ENCODE data around the gene NAV2. TPM values are rescaled to one million over a fixed set of nuclear protein-coding genes. Genes with fewer than 3 reads are reported as not detected.
A peak's percentile ranks its signal among the peaks of the same experiment; 100 is the strongest.

The NAV2 gene
- total RNA-seq, 4 donors from 2014 or later = 9.1 to 34.7 (median 22.2) TPM

- Histone ChIP-seq H3K4me1 (peaks cover 46% of the 10 kb centered on the region), H3K27ac (peak overlapping the region; percentile 67), H3K36me3 (no peaks in the 10 kb centered on the region), H3K9me3 (no peaks in the 10 kb centered on the region), H3K4me3 (no peak overlapping the region), H3K27me3 (no peaks in the 10 kb centered on the region)
- no peak for DNase-seq (ENCODE audit: low spot score in 2 of 2)
- TF ChIP-seq, protein P1, sequence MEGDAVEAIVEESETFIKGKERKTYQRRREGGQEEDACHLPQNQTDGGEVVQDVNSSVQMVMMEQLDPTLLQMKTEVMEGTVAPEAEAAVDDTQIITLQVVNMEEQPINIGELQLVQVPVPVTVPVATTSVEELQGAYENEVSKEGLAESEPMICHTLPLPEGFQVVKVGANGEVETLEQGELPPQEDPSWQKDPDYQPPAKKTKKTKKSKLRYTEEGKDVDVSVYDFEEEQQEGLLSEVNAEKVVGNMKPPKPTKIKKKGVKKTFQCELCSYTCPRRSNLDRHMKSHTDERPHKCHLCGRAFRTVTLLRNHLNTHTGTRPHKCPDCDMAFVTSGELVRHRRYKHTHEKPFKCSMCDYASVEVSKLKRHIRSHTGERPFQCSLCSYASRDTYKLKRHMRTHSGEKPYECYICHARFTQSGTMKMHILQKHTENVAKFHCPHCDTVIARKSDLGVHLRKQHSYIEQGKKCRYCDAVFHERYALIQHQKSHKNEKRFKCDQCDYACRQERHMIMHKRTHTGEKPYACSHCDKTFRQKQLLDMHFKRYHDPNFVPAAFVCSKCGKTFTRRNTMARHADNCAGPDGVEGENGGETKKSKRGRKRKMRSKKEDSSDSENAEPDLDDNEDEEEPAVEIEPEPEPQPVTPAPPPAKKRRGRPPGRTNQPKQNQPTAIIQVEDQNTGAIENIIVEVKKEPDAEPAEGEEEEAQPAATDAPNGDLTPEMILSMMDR (IDR thresholded peaks at IDR 0.05) = no peak
- no peak for TF ChIP-seq POLR2A (IDR thresholded peaks at IDR 0.05)
- 100% methylated on average over 1 of the region's 1 CpG for WGBS
Observed at GRCh38 chr11:19669511-19669910, 43.1 kb upstream of the NAV2 start.

DNA sequence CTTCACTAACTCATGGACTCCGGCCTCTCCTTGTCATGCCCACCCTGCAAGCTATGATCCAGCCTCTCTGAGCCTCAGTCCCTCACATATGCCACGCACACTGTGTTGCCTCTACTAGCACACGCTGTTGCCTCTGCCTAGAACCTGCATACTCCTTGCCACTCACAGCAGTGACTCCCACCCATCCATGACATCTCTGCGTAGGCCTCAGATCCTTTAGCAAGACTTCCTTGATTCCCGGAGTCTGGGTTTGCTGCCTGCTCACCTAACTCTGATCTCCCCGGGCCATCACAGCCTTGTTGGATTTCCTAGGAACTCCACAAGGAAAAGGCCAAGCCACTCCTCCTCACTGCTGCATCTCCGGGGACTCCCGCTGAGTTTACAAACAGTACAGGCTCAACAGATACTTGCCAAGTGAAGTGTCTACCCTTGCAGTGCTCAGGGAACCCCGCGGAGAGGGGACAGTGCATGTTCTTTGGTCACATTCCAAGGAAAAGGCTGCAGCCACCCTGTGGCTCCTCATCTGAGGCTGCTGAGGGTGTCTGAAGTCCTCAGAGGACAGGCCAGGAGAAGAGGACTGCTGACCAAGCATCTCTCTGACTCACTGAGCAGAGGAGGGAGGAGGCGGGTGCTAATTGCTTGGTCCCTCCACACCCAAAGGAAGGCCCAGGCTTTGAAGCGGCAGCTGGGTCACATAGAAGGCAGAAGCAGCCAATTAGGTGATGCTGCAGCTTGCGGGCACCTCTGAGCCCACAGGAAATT lies 42.4 kb upstream of the NAV2 start:
- no peak for DNase-seq (ENCODE audit: low spot score in 2 of 2)
- no peaks in the 10 kb centered on the region for H3K9me3 ChIP-seq
- H3K36me3 ChIP-seq = no peaks in the 10 kb centered on the region
- H3K27ac ChIP-seq = peak overlapping the region; percentile 67
- no peak for TF ChIP-seq EP300 (IDR thresholded peaks at IDR 0.05)
- TF ChIP-seq POLR2AphosphoS5 (IDR thresholded peaks at IDR 0.05) = no peak
- no peak for TF ChIP-seq POLR2A (IDR thresholded peaks at IDR 0.05)
- TF ChIP-seq, protein P1 (IDR thresholded peaks at IDR 0.05) = no peak
- H3K4me3 ChIP-seq = no peak overlapping the region
- no peaks in the 10 kb centered on the region for H3K27me3 ChIP-seq
- peaks cover 47% of the 10 kb centered on the region for H3K4me1 ChIP-seq
- 73% methylated on average over 10 of the region's 13 CpGs for WGBS

- H3K27me3 ChIP-seq = no peaks in the 10 kb centered on the region
- H3K4me1 ChIP-seq = peaks cover 62% of the 10 kb centered on the region
- DNase-seq (ENCODE audit: low spot score in 2 of 2) = no peak
- H3K4me3 ChIP-seq = no peak overlapping the region
- no peak overlapping the region for H3K27ac ChIP-seq
- WGBS = 84% methylated on average over 2 of the region's 2 CpGs
- H3K36me3 ChIP-seq = no peaks in the 10 kb centered on the region
- TF ChIP-seq POLR2A (IDR thresholded peaks at IDR 0.05) (no peak), EP300 (IDR thresholded peaks at IDR 0.05) (no peak), POLR2AphosphoS5 (IDR thresholded peaks at IDR 0.05) (no peak)
- TF ChIP-seq, protein P1 (IDR thresholded peaks at IDR 0.05) = no peak
- H3K9me3 ChIP-seq = no peaks in the 10 kb centered on the region
Observed at GRCh38 chr11:19672586-19673206, 39.9 kb upstream of the NAV2 start.

- WGBS = 55% methylated on average over 14 of the region's 14 CpGs
- Histone ChIP-seq H3K4me3 (no peak overlapping the region), H3K4me1 (peaks cover 65% of the 10 kb centered on the region), H3K36me3 (no peaks in the 10 kb centered on the region), H3K27me3 (no peaks in the 10 kb centered on the region), H3K27ac (peak overlapping the region; percentile 66), H3K9me3 (no peaks in the 10 kb centered on the region)
- TF ChIP-seq POLR2AphosphoS5 (IDR thresholded peaks at IDR 0.05) (no peak), EP300 (IDR thresholded peaks at IDR 0.05) (no peak), POLR2A (IDR thresholded peaks at IDR 0.05) (no peak)
- TF ChIP-seq, protein P1 (IDR thresholded peaks at IDR 0.05) = no peak
- peak; percentile 82 to 84 for DNase-seq (ENCODE audit: low spot score in 2 of 2)
Observed at GRCh38 chr11:19673924-19674729, 38.5 kb upstream of the NAV2 start.

DNA sequence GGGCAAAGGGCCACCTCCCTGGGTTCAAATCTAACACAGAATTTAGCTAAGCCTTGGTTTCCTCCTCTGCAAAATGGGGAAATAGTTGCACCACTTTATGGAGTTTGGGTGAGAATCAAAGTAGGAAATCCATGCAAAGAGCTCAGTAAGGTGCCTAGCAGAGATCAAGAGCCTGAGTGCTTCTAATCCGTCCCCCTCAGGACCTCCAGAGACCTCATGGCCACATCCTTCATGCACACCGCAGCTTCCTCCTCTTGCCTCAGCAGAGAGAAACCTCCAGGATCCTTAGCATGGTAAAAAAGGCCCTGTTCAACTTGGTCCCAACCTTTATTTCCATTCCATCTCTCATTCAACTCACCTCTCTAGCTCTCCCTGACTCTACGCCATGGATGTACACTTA lies 37.8 kb upstream of the NAV2 start:
- H3K4me1 ChIP-seq = peaks cover 68% of the 10 kb centered on the region
- H3K27me3 ChIP-seq = no peaks in the 10 kb centered on the region
- no peaks in the 10 kb centered on the region for H3K9me3 ChIP-seq
- peak overlapping the region; percentile 4 for H3K27ac ChIP-seq
- 88% methylated on average over 3 of the region's 3 CpGs for WGBS
- DNase-seq (ENCODE audit: low spot score in 2 of 2) = no peak
- no peak overlapping the region for H3K4me3 ChIP-seq
- TF ChIP-seq POLR2AphosphoS5 (IDR thresholded peaks at IDR 0.05) (no peak), EP300 (IDR thresholded peaks at IDR 0.05) (no peak), POLR2A (IDR thresholded peaks at IDR 0.05) (no peak)
- TF ChIP-seq, protein P1 (IDR thresholded peaks at IDR 0.05) = no peak
- no peaks in the 10 kb centered on the region for H3K36me3 ChIP-seq
